Renal cortical epithelial cell (primary cell): ENCODE results near the gene CEPT1. TPM values are rescaled to one million over a fixed set of nuclear protein-coding genes. Genes with fewer than 3 reads are reported as not detected.
"Not testable (repeated sequence)": the region's sequence is repeated elsewhere in the genome, so short reads cannot be mapped to it uniquely, and the experiment has no call there.

Source experiments
- DNase-seq: peaks from one replicate; pipeline ENCODE4 v3.0.0-alpha.2; 2011; ENCODE audit warnings: low read depth
- total RNA-seq: library from RNA; depleted of rRNA; stranded (reverse); fragments of >200 nt; gene quantifications from 2 replicates; pipeline ENCODE4 v1.2.3, GENCODE V29; 2014

Gene CEPT1
- total RNA-seq, 1 donor from 2014 or later, result 52.7 TPM

- no peak for DNase-seq
Measured at GRCh38 chr1:111209622-111210021, 69.6 kb downstream of the CEPT1 start.

GRCh38 chr1:111211921-111212320 is 71.9 kb downstream of the CEPT1 start:
- DNase-seq, result no peak

- no peak for DNase-seq
Measured at GRCh38 chr1:111212634-111213335, 72.8 kb downstream of the CEPT1 start.

GRCh38 chr1:111213412-111213811 is 73.4 kb downstream of the CEPT1 start:
- DNase-seq, result no peak

- no peak for DNase-seq
Measured at GRCh38 chr1:111214074-111214801, 74.2 kb downstream of the CEPT1 start.

GRCh38 chr1:111214884-111215283 is 74.9 kb downstream of the CEPT1 start:
- DNase-seq, result no peak

- DNase-seq, result not testable (repeated sequence)
Measured at GRCh38 chr1:111215285-111215684, 75.3 kb downstream of the CEPT1 start.

- no peak for DNase-seq
Measured at GRCh38 chr1:111216751-111217150, 76.7 kb downstream of the CEPT1 start.

- no peak for DNase-seq
Measured at GRCh38 chr1:111217183-111217910, 77.3 kb downstream of the CEPT1 start.

GRCh38 chr1:111218701-111219556 is 78.9 kb downstream of the CEPT1 start:
- no peak for DNase-seq

GRCh38 chr1:111219557-111220286 is 79.7 kb downstream of the CEPT1 start:
- no peak for DNase-seq

GRCh38 chr1:111220302-111220890 is 80.4 kb downstream of the CEPT1 start:
- DNase-seq, result no peak

- DNase-seq, result no peak
Measured at GRCh38 chr1:111221276-111221632, 81.2 kb downstream of the CEPT1 start.

- no peak for DNase-seq
Measured at GRCh38 chr1:111221633-111222291, 81.7 kb downstream of the CEPT1 start.

- peak; percentile 32 for DNase-seq
Measured at GRCh38 chr1:111222308-111223125, 82.5 kb downstream of the CEPT1 start.

GRCh38 chr1:111223126-111223685 is 83.2 kb downstream of the CEPT1 start:
- no peak for DNase-seq

- DNase-seq, result no peak
Measured at GRCh38 chr1:111225091-111225490, 85.1 kb downstream of the CEPT1 start.

- DNase-seq, result no peak
Measured at GRCh38 chr1:111225717-111226400, 85.8 kb downstream of the CEPT1 start.
